HL-60/S4 treated with retinoic acid at 250 ng/mL for 4 days and 3 days (cell line): ENCODE data around the gene NRXN2.
"Not testable (repeated sequence)": the region's sequence is repeated elsewhere in the genome, so short reads cannot be mapped to it uniquely, and the experiment has no call there.

Experiments
- in situ Hi-C: fragments of 300-500 bp; cut with MboI; formaldehyde crosslinking; loops from 2 replicates; pipeline ENCODE4 v1.7.0; 2022; ENCODE audit warnings: low sequenced_read_pairs

The NRXN2 gene

DNA sequence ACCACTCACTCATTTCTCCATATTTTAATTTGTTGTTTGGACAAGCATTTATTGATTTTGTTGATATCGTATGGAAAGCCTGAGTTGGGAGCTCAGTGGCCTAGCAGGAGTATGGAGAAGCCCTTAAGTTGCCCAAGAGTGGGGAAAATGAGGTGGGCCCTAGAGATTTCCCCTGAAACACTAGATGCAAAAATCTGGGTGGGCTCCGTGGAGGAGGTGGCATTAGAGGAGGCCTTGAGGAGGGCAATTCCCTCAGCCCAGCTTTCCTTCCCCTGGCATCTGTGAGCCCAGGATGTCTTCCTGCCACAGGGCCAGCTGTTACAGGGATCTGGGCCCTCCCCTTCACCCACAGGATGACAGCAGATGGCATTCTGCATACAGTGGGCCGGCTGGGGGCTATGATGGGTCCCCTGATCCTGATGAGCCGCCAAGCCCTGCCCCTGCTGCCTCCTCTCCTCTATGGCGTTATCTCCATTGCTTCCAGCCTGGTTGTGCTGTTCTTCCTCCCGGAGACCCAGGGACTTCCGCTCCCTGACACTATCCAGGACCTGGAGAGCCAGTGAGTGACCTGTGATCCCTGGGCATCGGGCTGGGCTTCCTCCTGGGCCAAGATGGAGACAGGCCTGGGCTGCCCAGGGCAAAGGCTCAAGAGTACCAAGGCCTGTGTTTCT is 153.6 kb downstream of the NRXN2 start:
- in situ Hi-C loops = no loop called here

DNA sequence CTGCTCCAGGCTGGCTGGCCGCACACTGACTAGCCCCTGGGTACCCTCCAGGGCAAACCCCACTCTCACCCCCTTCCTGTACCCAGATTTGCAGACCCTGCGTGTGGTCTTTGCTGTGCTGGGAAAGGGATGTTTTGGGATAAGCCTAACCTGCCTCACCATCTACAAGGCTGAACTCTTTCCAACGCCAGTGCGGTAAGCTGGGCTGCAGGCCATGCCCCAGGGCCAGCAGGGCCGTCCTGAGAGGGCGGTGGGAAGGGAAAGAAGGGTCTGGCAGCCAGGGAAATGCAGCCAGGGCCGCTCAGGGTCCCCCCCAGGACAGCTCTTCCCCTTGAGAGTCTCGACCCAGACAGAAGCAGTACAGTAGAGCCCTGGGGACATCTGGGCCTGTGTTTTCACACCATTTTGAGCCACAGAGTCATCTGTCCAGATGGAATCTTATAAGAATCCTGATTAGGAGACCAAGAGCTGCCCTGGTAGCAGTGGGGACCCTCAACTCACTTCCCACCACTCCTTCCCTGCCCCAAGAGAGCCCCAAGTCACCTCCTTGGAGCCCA is 154.3 kb downstream of the NRXN2 start:
- in situ Hi-C loops = no loop called here

DNA sequence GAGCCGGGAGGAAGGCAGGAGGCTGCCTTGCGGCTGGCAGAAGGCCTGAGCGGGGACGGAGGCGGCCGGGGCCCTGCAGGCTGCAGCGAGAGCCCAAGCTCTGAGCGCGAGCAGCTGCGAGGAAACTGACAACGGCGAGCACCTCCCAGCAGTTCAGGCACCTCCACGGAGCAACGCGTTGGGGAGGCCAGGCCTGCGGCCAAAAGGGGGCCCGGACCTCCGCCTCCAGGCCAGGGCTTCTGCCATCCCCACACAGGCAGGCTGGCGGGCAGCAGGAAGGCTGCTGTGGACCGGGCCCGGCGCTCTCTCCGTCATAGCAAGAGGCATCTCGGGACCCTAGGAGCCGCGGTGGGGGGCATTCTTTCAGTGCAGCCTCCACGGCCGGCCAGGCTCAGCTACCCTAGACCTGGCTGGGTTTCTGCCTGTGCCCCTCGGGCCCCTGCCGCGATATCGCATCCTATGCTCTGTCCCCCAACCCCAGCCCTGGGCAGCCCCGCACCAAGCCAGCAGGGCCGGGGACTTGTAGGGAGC is 154.9 kb downstream of the NRXN2 start:
- in situ Hi-C loops = no loop called here

DNA sequence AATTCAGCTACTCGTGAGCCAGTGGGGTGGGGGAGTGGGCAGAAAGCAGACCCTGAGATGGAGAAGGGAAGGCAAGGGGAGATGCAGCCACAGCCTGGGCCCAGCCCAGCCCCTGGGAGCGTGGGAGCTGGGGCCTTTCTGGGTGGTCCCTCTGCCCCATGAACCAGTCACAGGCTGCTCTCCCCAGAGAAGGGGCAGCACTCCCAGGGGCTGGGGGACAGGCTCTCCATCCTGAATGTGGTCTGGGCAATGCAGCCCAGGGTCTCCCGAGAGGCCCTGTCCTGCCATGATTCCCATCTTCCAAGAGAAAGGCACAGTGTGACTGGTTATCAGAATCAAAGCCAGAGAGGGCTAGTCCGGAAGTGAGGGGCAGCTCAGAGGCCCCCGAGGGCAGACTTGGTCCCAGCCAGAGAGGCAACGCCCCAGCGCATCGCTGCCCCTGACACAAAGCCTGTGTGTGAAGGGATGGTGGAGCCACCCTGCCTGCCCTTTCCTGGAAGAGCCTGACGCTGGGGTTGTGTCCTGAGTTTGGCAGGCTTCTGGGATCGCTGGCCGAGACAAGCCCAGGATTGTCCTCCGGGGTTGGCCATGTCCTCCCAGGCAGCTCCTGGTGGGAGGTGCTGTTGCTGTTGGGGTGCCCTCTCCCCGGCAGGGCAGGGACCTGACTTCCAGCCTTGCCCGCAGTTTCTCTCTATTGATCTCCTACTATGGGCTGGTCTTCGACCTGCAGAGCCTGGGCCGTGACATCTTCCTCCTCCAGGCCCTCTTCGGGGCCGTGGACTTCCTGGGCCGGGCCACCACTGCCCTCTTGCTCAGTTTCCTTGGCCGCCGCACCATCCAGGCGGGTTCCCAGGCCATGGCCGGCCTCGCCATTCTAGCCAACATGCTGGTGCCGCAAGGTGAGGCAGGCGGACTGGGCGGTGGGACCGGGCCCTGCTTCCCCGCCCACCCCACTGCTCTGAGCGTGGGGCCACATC is 155.8 kb downstream of the NRXN2 start:
- in situ Hi-C loops = no loop called here

DNA sequence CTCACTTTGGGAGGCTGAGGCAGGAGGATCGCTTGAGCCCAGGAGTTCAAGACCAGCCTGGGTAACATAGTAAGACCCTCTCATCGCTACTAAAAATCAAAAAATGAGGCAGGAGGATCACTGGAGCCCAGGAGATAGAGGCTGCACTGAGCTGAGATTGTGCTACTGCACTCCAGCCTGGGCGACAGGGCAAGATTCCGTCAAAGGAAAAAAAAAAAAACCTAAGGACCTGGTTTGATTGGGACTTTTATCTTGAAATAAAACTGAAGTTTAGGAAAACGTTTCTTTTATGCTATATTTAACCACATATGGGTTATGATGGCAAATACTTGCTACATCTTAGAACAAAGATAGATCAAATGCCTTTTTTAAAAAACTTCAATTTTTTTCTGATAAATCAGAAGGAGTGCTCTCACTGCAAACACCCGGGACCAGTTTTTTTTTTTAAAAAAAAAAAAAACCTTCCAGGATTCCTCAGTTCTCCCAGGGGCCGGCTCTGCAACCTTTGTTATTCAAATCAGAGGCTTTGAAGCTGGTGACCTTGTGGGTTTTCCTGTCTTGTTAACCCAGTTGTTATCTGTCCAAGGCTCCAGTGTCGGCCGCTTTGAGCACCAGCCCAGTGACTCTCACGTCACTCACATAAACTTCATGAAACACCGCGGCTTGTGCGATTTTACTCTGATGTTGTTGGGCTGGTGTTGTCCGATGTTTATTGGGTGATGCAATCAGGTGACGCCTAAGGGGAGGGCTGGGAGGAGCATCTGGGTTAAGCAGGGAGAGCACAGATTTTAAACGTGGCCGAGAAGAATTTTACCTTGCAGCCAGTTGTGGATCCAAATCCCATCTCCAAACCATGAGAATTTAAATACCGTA is 156.7 kb downstream of the NRXN2 start:
- in situ Hi-C loops = no loop called here

DNA sequence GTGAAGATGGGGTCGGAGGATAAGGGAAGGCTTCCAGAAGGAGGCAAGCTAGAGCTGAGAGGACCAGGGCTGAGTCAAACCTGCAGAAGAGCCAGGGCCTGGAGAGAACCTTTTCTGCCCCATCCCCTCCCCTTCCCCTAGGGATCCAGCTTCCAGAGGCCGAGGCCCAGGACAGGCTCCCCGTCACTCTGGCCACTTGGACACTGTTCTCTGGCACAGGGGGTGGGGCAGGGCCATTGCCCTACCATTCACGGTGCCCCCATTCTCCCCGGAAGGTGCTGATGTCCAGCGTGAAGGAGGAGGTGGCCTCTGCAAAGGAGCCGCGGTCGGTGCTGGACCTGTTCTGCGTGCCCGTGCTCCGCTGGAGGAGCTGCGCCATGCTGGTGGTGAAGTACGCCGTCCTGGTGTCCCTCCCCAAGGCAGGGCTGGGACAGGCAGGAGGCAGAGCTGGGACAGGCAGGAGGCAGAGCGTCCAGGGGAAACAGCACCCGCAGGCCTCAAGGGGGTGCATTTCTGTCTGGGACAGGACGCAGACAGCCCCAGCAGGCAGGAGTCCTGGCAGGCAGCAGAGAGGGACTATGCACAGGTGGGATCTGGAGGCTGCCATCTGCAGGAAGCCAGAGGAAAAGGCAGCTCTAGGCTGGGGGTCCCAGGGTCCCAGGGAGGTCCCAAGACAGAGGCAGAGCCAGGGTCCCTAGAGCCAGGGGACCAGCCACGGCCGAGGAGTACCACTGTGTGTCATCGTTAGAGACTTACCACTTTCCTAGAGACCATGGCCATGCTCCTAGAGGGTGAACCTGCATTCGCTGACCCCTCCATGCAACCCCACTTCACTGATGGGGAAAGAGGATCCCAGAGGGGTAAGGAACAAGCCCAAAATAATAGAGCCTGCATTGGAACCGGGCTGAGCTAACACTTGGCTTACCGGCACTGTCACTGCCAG is 157.8 kb downstream of the NRXN2 start:
- in situ Hi-C loops = no loop called here

DNA sequence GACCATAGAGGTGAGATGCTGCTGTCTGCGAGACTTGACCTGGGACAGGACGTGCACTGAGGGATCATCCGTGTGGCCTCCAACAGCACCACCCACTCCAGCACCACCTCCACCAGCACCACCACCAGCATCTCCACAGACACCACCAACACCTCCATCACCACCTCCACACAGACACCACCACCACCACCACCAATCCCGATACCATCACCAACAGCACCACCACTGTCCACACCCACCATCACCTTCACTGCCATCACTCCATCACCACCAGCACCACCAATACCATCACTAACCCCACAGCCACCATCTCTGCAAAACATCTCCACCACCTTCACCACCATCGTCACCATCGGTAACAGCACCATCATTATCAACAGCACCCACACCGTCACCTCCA is 158.6 kb downstream of the NRXN2 start:
- in situ Hi-C loops = no loop called here

DNA sequence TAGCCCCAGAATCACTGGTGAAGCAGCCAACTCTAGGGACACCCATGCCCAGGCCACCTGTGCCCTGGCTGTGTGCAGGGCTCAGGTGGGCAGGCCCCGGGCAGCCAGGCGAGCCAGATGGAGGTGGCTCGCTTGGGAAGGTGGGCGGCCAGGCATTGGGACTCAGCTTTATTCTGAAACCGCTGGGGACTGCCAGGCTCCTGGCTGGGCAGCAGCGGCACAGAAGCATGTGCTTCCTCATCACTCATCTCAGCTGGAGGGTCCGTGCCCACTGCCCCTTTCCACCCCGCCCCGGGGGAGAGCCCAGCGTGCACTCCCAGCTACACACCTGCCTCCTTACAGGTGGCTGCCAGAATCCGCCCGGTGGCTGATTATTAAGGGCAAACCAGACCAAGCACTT is 159.0 kb downstream of the NRXN2 start:
- in situ Hi-C loops = no loop called here

DNA sequence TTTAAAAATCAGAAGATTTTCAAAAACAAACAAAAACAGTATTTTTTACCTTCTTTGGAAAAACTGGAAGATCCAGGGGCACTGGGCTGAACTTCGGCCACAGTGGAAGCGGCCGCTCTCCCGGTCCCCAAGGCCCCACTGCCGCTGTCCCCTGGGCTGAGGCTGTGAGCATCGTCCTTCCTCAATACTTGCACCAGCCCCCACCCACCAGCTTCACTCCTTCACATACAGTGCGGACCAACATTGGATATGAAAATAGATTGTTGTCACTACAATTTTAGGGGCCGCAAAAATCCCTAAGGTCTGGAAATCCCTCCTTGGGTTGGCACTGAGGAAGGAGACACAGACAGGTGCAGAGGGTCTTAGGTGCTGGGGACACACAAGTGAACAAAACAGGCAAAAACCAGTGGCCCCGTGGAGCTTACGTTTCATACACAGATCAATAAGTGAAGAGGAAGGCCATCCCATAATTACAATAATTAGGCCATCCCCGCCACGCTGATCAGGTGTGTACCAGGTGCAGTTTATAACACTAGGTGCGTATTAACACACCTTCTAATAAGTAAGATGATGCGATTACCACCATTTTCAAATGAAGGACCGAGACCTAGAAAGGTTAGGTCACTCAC is 160.2 kb downstream of the NRXN2 start:
- in situ Hi-C loops = no loop called here

DNA sequence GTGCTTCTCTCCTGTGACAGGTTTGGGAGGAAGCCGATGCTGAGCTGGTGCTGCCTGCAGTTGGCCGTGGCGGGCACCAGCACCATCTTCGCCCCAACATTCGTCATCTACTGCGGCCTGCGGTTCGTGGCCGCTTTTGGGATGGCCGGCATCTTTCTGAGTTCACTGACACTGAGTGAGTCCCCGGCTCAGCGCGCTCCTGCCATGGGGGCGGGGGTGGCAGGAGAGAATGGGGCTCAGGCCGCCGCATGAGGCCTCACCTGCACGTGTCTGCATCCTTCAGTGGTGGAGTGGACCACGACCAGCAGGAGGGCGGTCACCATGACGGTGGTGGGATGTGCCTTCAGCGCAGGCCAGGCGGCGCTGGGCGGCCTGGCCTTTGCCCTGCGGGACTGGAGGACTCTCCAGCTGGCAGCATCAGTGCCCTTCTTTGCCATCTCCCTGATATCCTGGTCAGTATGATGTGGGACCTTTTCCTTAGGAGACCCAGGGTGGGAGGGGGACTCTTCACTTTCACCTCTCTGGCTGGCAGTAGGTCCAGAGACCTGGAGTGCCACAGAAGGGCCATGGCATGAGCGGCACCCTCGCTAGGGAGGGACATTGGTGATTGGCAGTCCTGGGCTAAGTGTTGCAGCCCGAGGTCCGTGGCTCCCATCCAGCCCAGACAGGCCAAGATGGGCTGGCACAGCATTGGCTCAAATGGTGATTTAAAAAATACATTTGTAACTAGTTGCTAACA is 160.8 kb downstream of the NRXN2 start:
- in situ Hi-C loops = no loop called here

DNA sequence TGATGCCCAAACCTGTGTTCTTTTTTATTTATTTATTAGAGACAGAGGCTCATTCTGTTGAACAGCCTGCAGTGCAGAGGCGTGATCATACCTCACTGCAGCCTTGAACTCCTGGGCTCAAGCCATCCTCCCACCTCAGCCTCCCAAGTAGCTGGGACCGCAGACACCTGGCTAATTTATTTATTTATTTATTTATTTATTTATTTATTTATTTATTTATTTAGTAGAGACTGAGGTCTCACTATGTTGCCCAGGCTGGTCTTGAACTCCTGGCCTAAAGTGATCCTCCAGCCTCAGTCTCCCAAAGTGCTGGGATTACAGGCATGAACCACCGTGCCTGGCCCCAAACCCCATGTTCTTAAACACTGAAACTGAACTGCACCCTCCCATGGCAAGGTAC is 161.6 kb downstream of the NRXN2 start:
- in situ Hi-C loops = not testable (repeated sequence)

DNA sequence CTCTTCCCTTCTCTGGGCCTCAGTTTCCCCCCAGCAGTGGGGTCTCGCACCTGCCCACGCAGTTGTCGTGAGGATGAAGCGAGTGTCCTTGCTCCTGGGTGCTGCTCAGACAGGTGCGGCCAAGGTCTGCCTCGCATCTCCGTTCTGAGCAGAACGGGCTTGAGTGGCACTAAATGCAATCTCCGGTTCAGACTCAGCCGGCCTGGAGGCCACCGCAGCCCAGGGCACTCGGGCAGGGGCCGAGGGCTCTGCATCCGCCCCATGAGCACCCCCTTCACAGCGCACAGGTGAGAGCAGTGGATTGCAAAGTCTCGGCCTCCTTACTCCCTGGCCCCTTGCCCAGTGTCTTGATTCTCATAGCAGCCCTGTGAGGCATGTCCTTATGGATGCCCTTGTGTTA is 162.1 kb downstream of the NRXN2 start:
- in situ Hi-C loops = no loop called here

DNA sequence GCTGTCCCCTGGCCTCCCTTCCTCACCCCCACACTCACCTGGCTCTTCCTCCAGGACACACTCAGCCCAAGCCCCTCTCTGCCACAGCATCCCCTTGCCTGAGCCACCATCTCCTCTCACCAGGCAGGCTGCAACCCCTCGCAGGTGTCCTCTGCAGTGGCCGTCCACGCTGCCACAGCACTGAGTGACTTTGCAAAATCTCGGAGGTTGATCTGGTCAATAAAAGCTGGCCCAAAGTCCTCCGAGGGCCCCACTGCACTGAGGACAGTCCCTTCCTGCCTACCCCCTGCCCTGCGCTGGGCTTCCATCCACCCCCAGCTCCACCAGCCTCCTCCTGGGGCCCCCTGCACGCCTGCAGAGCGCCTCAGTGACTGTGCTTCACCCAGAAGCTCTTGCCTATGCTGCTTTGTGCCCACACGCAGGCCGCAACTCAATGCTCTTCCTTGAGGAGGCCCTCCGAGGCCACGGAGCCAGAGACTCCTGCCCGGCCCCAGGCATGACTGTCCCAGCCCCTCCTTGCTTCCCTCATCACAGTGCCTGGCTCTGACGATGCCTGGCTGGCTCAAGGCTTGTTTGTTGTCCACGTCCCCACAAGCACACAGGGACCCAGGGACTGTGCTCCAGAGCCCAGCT is 162.7 kb downstream of the NRXN2 start:
- in situ Hi-C loops = no loop called here

DNA sequence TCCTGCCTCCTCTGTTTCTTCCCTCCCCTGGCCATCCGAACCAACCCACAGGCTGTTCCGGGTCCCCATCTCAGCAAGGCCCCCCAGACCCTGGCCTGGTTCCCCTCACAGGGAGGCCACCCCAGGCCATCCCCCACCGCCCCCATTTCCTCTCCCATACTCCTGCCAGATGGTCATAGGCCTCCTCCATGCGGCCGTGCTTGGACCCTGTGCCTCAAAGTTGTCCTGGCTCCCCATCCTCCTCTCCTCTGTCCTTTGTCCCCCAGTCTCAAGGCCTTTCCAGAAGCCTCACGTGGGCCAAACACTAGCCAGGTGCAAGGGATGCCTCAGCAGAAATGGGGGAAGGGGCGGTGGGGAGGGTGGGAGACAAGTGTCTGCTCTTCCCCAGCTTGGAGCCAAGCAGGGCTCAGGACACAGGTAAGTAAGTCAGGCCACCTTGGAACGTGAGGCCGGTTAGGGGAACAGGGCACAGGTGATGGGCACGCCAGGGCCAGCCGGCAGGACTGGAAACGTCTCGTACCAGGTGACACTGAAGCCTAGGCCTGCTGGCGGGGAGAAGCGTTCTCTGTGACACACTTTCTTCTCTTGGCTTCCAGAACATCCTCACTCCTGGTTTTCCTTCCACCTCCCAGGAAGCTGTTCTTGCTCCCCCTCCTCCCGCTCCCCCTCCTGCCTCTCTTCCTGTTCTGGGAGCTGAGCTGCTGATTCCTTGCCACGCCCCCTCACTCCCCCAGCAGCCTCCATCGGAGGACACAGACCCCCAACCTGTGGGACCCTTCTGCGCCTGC is 163.5 kb downstream of the NRXN2 start:
- in situ Hi-C loops = no loop called here

DNA sequence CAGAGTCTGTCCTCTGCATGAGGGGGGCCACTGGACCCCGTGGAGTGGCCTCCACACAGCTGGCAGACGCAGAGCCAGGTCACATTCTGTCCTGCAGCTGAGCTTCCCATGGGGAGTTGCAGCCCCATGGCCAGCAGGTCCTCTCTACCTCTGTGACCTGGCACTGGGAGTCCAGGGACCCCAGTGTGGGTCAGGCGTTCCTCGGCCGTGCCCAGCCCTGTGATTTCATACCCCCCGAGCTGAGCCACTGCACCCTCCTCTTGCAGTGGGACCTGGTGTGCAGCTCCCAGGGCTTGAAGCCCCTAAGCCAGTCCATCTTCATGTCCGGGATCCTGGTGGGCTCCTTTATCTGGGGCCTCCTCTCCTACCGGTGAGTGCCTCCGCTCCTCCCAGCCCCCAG is 164.1 kb downstream of the NRXN2 start:
- in situ Hi-C loops = no loop called here

DNA sequence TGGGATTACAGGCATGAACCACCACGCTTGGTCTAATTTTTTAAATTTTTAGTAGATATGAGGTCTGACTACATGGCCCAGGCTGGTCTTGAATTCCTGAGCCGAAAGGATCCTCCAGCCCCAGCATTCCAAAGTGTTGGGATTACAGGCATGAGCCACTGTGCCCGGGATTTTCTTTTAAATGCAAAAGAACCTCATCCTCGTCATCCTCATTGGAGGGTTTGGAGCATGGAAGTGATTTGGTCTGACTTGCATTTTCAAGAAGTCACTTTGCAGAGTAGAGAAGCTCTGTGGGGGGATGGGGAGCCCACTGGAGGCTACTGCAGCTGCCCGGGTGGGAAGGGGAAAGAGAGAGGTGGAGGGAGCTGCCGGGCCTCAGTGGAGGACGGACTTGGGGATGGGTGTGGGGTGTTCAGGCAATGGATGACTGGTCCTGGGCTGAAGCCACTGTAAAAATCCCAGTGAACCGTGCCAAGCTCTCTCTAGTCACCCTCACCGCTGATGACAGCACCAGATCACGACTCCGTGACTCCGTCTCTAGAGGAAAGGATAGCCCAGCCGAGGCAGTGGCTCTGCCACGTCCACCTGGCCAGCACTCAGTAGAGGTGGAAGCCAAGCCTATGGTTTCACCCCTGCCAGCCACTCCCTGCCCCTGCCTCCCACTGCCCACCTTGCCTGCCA is 164.8 kb downstream of the NRXN2 start:
- in situ Hi-C loops = no loop called here
